ENCODE measurements around the gene PACS2.
"Not testable (repeated sequence)": the region's sequence is repeated elsewhere in the genome, so short reads cannot be mapped to it uniquely, and the experiment has no call there.

PACS2 gene

DNA sequence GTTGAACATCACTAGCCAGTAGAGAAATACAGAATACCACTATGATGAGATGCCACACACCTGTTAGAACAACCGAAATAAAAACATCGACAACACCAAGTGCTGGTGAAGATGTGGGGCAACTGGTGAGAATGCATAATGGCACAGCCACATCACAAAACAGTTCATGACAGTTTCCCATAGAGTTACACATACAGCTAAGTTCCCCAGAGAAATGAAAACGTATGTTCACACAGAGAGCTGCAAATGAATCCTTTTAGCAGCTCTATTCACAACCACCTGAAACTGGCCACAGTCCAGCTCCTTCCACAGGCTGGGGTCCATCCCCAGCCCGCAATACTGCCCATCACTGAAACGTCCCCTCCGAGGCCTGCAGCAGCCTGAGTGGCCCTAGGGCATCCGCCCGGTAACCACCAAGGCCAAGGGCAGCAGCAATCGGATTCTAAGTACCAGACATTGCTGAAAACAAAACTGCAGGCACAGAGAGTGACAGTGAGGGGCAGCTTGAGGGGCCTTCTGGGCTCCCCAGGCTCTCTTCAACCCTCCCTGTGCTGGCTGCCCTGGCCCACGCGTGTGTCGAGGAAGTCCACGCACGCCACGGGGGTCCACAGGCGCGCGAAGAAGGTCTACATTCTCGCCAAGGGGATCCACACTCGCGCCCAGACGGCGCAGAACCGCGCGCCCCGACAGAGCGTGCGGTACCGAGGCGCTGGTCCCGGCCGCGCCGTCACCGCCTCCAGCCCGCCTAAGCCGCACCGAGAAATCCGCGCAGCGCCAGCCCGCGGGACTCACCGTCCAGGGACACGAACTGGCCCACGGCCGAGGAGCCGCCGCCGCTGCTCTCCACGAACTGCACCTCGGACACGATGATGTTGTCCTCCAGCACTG, 14.7 kb upstream of the PACS2 start:
- peaks cover 15 to 17% of the 10 kb centered on the region in 2 donors for H3K4me1 Mint-ChIP-seq (ENCODE audit: low read depth in 2 of 2)
- peaks cover 22% of the 10 kb centered on the region for H3K36me3 Mint-ChIP-seq (ENCODE audit: insufficient read depth)
- no peaks in the 10 kb centered on the region for H3K27me3 Mint-ChIP-seq
- H3K4me3 Mint-ChIP-seq = peak overlapping the region; percentile 80 to 82
- ATAC-seq (replicated peaks) (no peak), DNase-seq (peak in 1 of 3 experiments; percentile 26)
- H3K27ac Mint-ChIP-seq = peak overlapping the region; percentile 53 to 81
- no peaks in the 10 kb centered on the region for H3K9me3 Mint-ChIP-seq

GRCh38 chr14:105300542-105301102, 13.9 kb upstream of the PACS2 start, which contains the start of gene BRF1:
Gene BRF1, minus strand, starts transcription at chr14:105301001. Its CDS starts 372 bp downstream, at chr14:105300629.
- no peaks in the 10 kb centered on the region for H3K9me3 Mint-ChIP-seq
- peaks cover 25% of the 10 kb centered on the region for H3K36me3 Mint-ChIP-seq (ENCODE audit: insufficient read depth)
- ATAC-seq (replicated peaks) (peak; percentile 86), DNase-seq (peak; percentile 96 to 97 (median 97))
- peaks cover 20 to 22% of the 10 kb centered on the region in 2 donors for H3K4me1 Mint-ChIP-seq (ENCODE audit: low read depth in 2 of 2)
- H3K27me3 Mint-ChIP-seq = no peaks in the 10 kb centered on the region
- peak within 1 kb of the TSS; percentile 80 to 85 for H3K4me3 Mint-ChIP-seq
- H3K27ac Mint-ChIP-seq = peak within 1 kb of the TSS; percentile 85 to 88

DNA sequence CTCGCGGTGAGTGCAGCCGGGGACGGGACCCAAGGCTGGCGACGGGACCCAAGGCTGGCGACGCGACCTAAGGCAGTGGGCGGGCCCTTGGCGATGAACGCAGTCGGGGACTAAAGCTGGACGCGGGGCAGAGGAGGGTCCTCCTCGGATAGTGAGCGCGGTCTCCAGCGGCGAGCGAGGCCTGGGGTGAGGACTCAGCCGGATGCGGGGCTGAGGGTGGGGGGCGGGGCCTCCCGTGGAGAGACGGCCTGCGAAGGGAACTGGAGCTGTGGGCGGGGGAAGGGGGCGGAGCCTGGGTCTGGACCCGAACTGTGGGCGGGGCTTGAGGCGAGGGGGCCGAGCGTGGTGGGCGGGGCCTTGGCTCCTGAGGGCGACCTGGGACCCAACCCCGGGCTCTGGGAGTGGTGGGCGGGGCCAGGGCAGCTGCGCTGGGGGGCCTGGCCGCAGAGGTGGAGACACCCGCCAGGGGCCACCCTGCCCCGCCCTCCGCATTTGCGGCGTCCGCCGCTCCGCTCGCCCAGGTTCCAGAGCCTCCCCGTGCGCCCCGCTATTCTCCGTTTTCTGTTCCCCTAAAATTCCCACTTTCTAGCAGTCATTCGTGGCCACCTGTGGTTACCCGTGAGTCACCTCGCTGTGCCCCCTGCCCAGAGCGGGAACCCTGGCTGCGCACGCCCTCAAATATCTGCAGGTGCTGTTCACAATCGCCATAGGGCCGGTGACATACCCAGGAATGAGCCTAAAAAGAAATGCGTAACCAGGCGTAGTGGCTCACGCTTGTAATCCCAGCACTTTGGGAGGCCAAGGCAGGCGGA, 13.2 kb upstream of the PACS2 start:
- Mint-ChIP-seq H3K36me3 (ENCODE audit: insufficient read depth) (peaks cover 25% of the 10 kb centered on the region), H3K4me3 (peak overlapping the region; percentile 80 to 85), H3K27ac (peak overlapping the region; percentile 85 to 88), H3K27me3 (no peaks in the 10 kb centered on the region), H3K9me3 (no peaks in the 10 kb centered on the region), H3K4me1 (ENCODE audit: low read depth in 2 of 2) (peaks cover 20 to 22% of the 10 kb centered on the region in 2 donors)
- DNase-seq = peak; percentile 93 to 98 (median 96)
- ATAC-seq (replicated peaks) = peak; percentile 74

DNA sequence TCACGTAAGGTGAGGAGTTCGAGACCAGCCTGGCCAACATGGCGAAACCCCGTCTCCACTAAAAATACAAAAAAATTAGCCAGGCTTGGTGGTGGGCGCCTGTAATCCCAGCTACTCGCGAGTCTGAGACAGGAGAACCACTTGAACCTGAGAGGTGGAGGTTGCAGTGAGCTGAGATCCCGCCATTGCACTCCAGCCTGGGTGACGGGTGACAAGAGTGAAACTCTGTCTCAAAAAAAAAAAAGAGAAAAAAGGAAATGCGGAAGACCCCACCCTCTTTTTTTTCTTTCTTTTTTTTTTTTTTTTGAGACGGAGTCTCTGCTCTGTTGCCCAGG, 12.7 kb upstream of the PACS2 start:
- Mint-ChIP-seq H3K4me3 (peak overlapping the region; percentile 80 to 85), H3K27ac (peak overlapping the region; percentile 85 to 88), H3K36me3 (ENCODE audit: insufficient read depth) (peaks cover 25% of the 10 kb centered on the region), H3K4me1 (ENCODE audit: low read depth in 2 of 2) (peaks cover 20 to 22% of the 10 kb centered on the region in 2 donors)
- not testable (repeated sequence) for ATAC-seq (replicated peaks); DNase-seq; H3K9me3 Mint-ChIP-seq; H3K27me3 Mint-ChIP-seq

DNA sequence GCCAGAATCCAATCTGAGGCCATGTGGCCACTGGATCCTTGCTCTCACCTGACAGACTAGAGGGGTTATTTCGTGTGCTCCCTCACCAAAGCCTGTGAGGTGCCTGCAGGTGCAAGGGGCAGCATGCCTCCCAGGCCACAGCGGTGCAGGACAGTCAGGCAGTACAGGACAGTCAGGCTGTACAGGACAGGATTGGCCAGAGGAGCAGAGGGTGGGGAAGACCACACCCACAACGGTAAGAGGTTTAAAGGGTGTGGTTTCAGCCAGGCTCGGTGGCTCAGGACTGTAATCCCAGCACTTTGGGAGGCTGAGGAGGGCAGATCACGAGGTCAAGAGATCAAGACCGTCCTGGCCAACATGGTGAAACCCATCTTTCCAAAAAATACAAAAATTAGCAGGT, 10.6 kb upstream of the PACS2 start:
- peaks cover 26% of the 10 kb centered on the region for H3K36me3 Mint-ChIP-seq (ENCODE audit: insufficient read depth)
- H3K4me3 Mint-ChIP-seq = no peak overlapping the region
- ATAC-seq (replicated peaks) (no peak), DNase-seq (no peak)
- H3K27me3 Mint-ChIP-seq = no peaks in the 10 kb centered on the region
- H3K27ac Mint-ChIP-seq = no peak overlapping the region
- H3K4me1 Mint-ChIP-seq (ENCODE audit: low read depth in 2 of 2) = peaks cover 17 to 20% of the 10 kb centered on the region in 2 donors
- H3K9me3 Mint-ChIP-seq = no peaks in the 10 kb centered on the region

DNA sequence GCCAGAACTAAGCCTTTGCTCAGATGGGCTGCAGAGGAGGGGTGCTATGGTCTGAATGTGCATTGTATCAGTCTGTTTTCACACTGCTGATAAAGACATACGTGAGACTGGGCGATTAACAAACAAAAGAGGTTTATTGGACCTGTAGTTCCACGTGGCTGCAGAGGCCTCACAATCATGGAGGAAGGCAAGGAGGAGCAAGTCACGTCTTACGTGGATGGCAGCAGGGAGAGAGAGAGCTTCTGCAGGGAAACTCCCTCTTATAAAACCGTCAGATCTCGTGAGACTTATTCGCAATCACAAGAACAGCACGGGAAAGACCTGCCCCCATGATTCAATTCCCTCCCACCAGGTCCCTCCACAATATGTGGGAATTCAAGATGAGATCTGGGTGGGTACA, 10.0 kb upstream of the PACS2 start:
- DNase-seq (no peak), ATAC-seq (replicated peaks) (no peak)
- peaks cover 24% of the 10 kb centered on the region for H3K36me3 Mint-ChIP-seq (ENCODE audit: insufficient read depth)
- no peak overlapping the region for H3K4me3 Mint-ChIP-seq
- peaks cover 12 to 16% of the 10 kb centered on the region in 2 donors for H3K4me1 Mint-ChIP-seq (ENCODE audit: low read depth in 2 of 2)
- no peaks in the 10 kb centered on the region for H3K27me3 Mint-ChIP-seq
- no peaks in the 10 kb centered on the region for H3K9me3 Mint-ChIP-seq
- peak overlapping the region; percentile 50 to 59 for H3K27ac Mint-ChIP-seq

DNA sequence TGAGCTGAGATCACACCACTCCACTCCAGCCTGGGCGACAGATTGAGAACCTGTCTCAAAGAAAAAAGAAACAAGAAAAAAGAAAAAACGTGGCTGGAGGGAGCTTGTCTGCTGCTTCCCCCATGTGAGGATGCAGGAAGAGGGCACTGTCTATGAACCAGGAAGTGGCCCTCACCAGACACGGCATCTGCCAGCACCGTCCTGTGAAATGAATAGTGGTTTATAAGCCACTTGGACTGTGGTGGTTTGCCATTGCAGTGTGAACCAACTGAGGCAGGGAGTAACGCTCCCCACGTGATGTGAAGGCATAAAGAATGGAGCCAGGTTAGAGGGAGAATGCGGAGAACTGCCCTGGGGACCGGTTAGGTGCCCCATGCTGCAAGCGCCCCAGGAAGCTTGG, 9.2 kb upstream of the PACS2 start:
- peaks cover 19% of the 10 kb centered on the region for H3K36me3 Mint-ChIP-seq (ENCODE audit: insufficient read depth)
- DNase-seq (no peak), ATAC-seq (replicated peaks) (no peak)
- peaks cover 8 to 11% of the 10 kb centered on the region in 2 donors for H3K4me1 Mint-ChIP-seq (ENCODE audit: low read depth in 2 of 2)
- no peak overlapping the region for H3K4me3 Mint-ChIP-seq
- H3K27ac Mint-ChIP-seq = peak overlapping the region; percentile 50 to 75
- no peaks in the 10 kb centered on the region for H3K9me3 Mint-ChIP-seq
- H3K27me3 Mint-ChIP-seq = no peaks in the 10 kb centered on the region

- no peak overlapping the region for H3K4me3 Mint-ChIP-seq
- H3K27me3 Mint-ChIP-seq = no peaks in the 10 kb centered on the region
- no peaks in the 10 kb centered on the region for H3K9me3 Mint-ChIP-seq
Observed at GRCh38 chr14:105305791-105306190, 8.8 kb upstream of the PACS2 start.

GRCh38 chr14:105307052-105307727, 7.4 kb upstream of the PACS2 start:
- Mint-ChIP-seq H3K36me3 (ENCODE audit: insufficient read depth) (peaks cover 8% of the 10 kb centered on the region), H3K27me3 (no peaks in the 10 kb centered on the region), H3K27ac (peak overlapping the region in 1 of 2 donors; percentile 41), H3K4me3 (no peak overlapping the region), H3K9me3 (no peaks in the 10 kb centered on the region), H3K4me1 (ENCODE audit: low read depth in 2 of 2) (peaks cover 5 to 7% of the 10 kb centered on the region in 2 donors)
- ATAC-seq (replicated peaks) (no peak), DNase-seq (no peak)

More at GRCh38 chr14:105305791-105306190, 8.8 kb upstream of the PACS2 start:
- H3K36me3 Mint-ChIP-seq (ENCODE audit: insufficient read depth) = peaks cover 19% of the 10 kb centered on the region
- peaks cover 8 to 11% of the 10 kb centered on the region in 2 donors for H3K4me1 Mint-ChIP-seq (ENCODE audit: low read depth in 2 of 2)
- ATAC-seq (replicated peaks) (no peak), DNase-seq (no peak)
- peak overlapping the region in 1 of 2 donors; percentile 75 for H3K27ac Mint-ChIP-seq

DNA sequence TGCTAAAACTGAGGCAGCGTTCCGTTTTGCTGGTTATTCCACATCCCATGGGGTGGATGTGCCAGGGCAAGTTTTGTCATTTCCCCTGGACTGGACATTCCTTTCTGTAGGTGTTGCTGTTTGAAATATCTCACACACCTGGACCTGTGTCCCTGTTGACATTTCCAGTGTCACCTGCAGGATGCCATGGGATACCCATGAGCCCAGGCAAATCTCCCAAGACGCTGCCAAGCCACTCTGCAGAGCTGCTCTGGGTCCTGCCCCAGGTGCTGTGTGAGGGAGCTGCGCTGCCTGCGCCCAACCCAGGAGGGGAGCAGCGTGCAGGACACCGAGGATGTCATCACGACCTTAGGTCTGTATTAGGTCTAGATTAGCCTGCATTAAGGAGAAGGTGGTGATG, 5.2 kb upstream of the PACS2 start:
- H3K9me3 Mint-ChIP-seq = no peaks in the 10 kb centered on the region
- H3K4me1 Mint-ChIP-seq (ENCODE audit: low read depth in 2 of 2) = peaks cover 9 to 10% of the 10 kb centered on the region in 2 donors
- H3K36me3 Mint-ChIP-seq (ENCODE audit: insufficient read depth) = peaks cover 14% of the 10 kb centered on the region
- no peaks in the 10 kb centered on the region for H3K27me3 Mint-ChIP-seq
- no peak overlapping the region for H3K27ac Mint-ChIP-seq
- DNase-seq (no peak), ATAC-seq (replicated peaks) (no peak)
- H3K4me3 Mint-ChIP-seq = no peak overlapping the region

- H3K27me3 Mint-ChIP-seq = no peaks in the 10 kb centered on the region
- H3K36me3 Mint-ChIP-seq (ENCODE audit: insufficient read depth) = peaks cover 23% of the 10 kb centered on the region
- ATAC-seq (replicated peaks) (no peak), DNase-seq (no peak)
- no peak overlapping the region for H3K27ac Mint-ChIP-seq
- no peak overlapping the region for H3K4me3 Mint-ChIP-seq
- no peaks in the 10 kb centered on the region for H3K9me3 Mint-ChIP-seq
- peaks cover 13 to 16% of the 10 kb centered on the region in 2 donors for H3K4me1 Mint-ChIP-seq (ENCODE audit: low read depth in 2 of 2)
Observed at GRCh38 chr14:105311838-105312237, 2.7 kb upstream of the PACS2 start.

DNA sequence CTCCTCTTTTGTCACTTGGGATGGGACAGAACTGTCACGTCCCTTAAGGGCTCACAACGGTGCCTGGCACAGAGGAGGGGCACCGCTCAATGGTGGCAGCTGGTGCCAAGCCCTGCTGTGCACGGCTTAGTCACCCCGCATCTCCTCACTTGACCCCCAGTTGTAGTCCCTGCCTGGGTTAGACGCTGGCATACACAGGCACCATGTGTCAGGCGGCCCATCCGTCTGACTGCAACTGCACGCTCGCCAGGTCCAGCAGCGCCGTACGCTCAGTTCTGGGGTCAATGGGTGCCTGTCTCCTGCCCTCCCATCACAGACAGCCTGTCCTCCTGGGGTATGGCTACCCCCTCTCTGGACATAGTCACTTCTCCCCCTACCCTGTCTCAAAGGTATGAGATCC, 1.6 kb upstream of the PACS2 start:
- DNase-seq = no peak
- peaks cover 14 to 16% of the 10 kb centered on the region in 2 donors for H3K4me1 Mint-ChIP-seq (ENCODE audit: low read depth in 2 of 2)
- H3K27me3 Mint-ChIP-seq = no peaks in the 10 kb centered on the region
- H3K27ac Mint-ChIP-seq = peak overlapping the region; percentile 69 to 79
- H3K36me3 Mint-ChIP-seq (ENCODE audit: insufficient read depth) = peaks cover 18% of the 10 kb centered on the region
- H3K4me3 Mint-ChIP-seq = peak overlapping the region; percentile 75 to 78
- no peak for ATAC-seq (replicated peaks)
- no peaks in the 10 kb centered on the region for H3K9me3 Mint-ChIP-seq
